HG03066 (cell line): Measurements from ENCODE around the gene LRP1-AS.

Experiments
- ATAC-seq: cut with Tn5 transposase; IDR thresholded peaks from one replicate; pipeline ENCODE4 v1.9.1; 2021; ENCODE audit warnings: low read depth; ENCODE audit not compliant: unreplicated experiment

Gene LRP1-AS

DNA sequence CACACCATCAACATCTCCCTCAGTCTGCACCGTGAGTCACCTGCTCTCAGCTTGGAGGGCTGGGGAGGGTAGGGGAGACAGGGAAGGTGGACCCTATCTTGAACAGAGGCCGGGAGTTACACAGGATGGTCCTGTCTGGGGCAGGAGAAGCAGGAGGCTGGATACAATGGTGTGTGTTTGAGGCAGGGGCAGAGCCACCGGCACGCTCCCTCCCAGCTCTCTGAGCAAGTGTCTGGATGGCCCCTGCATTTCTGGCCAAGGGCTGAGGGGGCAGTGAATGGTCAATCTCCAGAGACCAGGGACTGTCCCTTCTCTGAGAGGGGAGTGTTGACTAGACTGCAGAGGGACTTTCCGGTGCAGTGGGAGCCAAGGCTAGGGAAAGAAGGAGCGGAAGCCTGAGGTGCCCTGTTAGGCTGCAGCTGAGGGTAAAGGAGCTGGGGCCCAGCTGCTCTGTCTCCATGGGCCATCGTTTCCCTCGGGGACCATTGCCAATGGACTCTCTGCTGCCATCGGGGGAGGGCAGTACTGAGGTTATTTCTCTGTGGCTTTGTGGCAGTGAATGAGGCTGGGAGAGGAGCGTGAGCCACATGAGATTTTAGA is 1.9 kb downstream of the LRP1-AS start:
- ATAC-seq = no peak

DNA sequence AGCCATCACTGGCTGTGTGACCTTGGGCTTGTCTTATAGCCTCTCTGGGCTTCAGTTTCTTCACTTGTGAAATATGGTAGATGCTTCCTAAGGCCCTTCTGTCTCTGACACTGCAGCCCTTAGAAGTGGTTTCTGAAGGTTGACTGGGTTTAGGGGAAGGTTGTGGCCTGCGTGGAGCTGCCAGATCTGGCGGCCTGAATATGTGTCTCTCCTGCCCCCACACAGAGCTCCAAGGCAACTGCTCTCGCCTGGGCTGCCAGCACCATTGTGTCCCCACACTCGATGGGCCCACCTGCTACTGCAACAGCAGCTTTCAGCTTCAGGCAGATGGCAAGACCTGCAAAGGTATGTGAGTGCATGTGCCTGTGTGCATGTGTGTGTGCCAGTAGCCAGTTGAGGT is 4.0 kb downstream of the LRP1-AS start:
- ATAC-seq = no peak

DNA sequence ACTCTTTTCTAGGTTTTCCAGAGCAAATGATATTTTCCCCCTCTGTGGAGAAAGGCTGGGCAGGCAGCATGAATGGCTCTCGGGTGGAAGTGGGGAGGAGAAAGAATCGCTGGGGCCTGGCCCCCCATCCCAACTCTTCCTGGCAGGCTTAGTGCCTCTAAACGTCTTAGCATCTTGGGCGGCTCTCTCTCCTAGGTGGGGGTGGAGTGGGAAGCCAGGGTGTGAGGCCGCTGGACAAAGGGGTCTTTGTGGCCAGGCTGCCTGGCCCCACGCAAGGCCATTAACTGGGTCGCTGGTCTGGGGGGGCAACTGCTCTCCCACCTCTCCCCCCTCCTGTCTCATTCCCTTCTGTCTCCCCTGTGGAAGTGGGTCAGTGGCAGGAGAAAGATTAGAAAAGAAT is 4.7 kb downstream of the LRP1-AS start:
- ATAC-seq = no peak

DNA sequence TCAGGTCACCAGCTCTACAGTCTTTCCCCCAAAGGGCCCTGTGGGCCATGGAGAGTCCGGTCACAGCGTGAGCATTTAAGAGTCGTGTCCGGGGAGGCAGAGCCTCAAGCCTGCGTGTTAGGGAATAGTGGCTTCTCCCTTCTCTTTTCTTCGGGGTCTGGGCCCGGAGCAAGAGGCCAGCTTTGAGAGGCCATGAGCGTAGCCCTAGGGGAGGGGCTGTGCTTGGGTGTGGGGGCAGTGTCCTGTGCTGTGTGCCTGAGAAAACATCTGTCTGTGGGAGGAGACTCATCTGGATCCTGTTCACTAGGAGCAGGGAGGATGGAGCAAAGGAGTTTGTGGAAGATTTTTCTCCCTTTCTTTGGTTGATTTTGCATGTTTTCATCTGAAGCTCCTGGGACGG is 5.3 kb downstream of the LRP1-AS start:
- ATAC-seq = no peak

DNA sequence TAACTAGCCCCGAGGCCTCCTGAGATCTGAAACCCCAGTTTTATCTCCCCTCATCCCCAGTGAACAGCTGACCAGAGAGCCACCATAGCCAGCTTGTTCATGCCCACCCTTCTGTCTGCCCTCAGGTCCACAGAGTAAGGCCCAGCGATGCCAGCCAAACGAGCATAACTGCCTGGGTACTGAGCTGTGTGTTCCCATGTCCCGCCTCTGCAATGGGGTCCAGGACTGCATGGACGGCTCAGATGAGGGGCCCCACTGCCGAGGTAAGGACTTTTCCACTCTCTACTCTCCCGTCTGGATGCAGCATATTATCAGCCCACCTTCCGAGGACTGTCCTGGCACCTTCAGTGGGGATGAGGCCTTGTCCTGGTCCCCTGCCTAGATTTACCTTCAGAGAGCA is 6.2 kb downstream of the LRP1-AS start:
- no peak for ATAC-seq

DNA sequence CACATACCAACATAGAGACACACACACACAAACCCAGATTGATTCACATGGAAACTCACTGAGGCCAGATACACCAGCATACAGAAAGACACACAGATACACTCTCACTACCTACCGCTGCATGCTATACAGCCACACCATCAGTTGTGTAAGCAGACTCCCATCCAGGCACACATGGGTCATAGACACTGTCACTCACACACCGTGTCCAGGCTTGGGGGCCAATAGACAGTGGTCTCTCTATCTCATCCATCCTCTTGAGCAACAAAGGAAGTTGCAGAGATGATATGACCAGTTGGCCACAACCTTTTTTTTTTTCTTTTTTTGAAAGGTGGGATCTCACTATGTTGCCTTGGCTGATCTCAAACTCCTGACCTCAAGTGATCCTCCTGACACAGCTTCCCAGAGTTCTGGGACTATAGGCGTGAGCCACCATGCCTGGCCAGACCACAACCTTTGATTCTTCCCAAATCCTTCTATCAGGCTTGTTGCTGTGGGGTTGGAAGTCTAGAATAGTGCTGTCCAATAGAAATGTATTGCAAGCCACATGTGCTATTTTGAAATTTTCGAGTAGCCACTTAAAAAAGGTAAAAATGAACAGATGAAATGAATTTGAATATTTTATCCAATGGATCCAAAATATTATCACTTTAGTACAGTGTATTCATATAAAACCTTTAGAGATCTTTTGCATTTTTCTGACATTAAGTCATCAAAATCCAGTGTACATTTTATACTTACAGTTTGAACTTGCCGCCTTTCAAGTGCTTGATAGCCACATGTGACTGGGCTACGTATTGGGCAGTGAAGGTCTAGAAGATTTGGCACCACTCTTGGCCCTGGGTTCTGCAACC is 7.4 kb downstream of the LRP1-AS start:
- no peak for ATAC-seq

DNA sequence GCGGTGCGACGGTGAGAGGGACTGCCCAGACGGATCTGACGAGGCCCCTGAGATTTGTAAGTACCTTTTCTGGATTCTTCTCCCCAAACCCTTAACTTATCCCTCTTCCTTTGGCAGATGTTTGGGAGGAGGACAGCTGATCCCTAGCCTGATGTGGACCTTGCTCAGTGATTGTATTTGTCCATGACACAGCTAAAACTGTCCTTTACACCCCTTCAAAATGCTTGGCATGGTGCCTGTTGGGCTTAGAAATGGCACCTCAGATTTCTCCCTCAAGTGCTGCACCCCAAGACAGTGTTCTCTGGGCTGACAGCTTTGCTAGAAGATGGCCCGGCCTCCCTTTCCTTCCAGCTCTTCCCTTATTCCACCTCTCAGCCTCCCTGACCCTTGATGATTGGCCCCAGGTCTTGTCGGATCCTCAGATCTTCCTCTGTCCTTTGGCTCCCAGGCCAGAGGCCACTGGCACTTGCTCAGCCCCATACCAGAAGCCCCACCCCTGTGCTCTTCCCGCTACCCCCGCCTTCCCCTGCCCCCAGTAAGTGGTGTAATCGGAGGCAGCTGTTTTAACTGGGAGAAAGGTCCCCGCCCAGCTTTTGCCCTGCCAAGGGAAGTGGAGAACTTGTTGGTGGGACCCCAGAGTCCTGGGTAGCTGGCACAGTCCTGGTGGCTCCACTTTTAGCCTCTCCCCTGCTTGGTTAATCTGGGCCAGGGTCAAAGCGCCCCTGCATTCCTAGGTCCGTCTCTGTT is 8.7 kb downstream of the LRP1-AS start:
- no peak for ATAC-seq

DNA sequence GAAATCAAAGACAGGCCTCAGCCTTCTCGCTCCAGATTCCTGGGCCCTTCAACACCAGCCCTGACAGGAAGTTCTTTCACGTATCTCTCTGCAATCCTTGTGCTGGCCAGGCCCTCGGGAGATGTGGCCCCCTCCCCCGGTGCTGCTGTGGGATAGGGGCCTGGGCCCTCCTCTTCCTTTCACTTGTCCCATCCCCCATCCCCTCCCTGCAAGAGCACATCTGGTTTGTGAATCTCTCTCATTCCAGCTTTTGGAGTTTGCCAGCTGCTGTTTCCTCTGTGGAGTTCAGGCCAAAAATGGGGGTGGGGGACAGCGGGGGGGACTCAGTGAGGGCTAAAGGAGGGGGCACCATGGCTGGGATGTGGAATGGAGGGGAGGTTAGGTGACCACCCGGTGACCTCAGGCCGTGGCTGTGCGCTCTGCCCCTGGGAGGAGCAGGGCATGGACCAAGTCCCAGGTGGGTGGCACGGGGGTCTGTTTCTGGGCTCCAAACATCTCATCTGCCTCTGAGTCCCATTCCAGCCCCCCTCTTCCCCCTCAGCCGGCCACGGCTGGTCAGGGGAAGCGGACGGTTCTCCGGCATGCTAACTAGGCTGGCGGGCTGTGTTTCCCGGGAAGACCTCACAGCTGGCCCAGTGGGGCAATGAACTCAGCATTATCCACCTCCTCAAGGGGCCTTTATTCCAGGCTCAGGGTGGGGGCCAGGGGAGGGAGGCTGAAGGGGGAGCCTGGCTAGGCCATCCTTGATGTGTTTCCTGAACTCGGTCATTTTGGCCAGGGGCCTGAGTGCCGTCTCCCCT is 11.7 kb downstream of the LRP1-AS start:
- no peak for ATAC-seq

DNA sequence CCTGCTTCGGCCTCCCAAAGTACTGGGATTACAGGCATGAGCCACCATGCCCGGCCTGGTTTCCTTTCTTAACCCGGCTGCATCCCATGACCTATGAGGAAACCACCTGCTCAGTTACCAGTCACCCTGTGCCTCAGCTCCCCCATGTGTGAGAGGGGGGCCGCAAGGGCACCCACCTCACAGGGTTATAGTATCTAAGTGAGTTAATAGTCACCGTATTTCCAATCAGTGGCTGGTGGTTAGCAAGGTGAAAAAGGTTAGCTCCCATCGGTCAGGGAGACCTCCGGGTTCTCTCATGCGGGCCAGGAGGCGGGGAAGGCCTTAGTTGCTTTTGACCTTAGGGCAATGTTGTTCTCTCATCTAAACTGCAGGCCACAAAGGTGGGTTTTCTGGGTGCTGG is 12.5 kb downstream of the LRP1-AS start:
- ATAC-seq = no peak

DNA sequence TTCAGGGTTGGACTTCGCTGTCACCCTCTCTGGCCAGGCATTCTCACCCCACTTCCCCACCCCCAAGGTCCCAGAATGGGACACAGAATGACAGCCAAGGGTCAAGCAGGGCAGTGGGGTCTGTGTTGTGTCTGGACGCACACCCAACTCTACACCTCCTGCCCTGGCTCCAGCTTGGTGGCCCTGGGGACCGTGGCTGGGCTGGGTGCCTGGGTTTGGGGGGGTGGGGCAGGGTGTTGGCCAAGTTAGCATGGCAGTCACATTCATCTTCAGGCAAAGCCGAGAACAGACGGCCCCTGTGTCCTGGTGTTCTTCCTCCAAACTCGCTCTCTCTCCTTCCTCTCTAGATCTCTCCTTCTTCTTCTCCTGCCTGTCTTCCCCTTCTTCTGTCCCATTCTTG is 13.5 kb downstream of the LRP1-AS start:
- ATAC-seq = no peak

DNA sequence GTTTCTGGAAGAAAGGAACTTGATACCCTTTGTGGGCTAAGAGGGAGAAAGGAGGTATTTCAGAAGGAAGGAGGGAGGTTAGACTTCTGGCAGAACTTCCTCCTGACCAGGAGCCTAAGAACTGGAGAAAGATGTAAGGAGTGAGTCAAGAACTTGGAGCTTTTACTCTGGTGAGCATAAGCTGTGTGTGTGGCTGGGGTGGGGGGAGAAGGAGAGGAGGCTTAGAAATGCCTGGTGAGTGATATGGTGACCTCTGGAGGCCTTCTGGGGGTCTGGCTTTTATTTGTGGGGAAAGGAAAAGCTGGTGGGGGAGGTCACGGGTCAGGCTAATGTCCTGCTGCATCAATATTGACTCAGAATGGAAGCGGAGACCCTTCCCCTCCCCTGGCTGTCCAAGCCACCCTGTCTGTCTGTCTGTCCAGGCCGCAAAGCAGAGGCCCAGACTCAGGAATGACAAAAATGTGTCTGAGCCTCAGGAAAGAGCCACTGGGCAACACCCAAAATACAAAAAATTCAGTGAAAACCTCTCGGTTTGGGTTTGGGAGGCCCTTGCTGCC is 14.3 kb downstream of the LRP1-AS start:
- no peak for ATAC-seq

DNA sequence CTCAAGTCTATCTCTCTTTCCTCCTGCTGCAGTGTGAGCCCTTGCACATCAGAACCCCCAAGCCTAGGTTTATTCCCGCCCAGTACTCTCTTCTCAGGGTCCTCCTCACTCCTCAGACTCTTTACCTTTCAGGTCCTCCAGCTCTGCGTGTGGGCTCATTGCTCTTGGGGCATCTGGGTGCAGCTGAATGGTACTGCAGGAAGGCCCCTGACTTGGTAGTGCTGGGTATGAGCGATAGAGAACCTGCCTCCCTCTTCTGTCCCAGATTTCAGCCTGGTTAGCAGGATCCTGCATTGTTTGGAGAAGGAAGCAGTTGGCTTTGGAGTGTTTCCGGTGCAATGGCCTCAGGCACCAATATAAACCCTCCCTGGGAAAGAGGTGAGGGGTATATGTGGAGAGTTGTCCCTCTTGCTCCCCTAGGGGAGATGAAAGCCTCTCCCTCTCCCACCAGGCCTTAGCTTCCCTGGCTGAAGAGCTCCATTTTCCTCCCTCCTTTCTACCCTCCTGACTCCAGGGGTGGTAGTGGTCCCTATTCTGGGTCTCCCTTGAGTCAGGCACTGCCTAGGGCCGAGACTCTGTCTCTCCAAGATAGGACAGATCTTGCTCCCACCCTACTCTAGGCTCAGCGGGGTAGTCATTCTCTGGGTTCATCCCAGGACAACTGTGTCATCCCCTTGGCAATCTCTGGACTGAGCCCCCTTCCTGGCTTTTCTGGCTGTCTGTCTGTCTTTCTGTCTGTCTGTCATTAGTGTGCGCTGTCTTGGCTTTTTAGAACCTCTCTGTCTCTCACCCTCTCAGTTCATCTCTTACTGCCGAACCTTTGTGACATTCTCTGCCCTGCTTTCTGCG is 15.3 kb downstream of the LRP1-AS start:
- ATAC-seq = no peak

DNA sequence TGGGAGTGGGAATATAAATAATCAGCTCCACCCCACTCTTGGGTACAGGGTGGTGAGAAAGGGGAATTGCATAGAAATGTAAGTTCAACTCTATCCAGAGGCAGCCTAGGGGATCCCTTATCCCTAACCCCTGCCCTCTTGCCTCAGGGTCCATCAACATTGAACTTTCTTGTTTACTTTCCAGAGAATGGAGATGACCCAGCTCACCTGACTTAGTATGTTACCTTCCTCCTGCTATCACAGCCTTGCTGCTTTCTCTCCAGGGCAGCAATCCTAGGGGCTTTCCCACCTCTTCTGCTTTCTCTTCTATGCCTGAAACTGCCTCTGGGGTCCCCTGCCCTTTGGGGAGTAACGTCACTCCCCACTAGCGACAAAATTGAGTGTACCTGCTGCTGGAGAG is 16.5 kb downstream of the LRP1-AS start:
- ATAC-seq = no peak

DNA sequence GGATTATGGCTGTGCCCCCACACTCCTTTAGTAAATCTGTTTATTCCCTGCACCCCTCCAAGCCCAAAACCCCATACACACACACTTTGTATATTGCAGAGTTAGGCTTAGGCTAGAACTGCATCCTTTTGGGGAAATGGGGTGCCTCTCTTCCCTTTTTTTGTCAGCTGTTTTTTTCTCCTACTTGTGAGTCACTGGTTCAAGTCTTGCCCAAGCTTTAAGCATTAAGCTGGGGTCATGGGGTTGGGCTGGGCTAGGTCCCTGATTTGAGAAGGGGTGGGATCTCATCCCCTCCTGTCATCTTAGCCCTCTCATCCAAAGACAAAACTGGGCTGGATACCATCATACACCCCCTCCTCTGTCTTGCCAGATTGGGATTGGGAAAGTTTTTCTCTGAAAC is 17.5 kb downstream of the LRP1-AS start:
- no peak for ATAC-seq

DNA sequence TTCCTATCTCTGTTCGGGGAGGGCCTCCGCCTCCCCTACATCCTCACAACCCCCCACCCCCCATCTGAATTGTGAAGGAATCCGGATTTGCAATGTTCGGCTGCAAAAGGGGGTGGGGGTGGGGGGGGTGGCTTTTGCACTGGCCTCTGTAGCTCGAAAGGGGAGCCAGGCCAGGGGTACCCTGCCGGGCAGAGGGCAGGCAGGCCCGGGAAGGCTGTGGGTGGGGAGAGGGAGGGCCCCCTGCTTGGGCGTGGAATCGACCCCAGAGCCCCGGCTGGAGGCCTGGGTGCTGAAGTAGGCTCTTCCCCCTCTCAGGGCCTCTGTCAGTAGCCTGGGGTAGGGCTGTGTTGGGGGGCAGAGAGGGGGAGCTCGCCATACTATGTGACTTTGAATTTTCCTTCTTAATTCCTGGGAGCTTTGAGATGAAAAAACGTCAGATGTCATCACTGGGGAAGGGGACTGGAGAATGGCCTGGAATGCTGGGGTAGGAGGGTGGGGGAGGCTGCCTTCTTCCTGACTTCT is 18.0 kb downstream of the LRP1-AS start:
- ATAC-seq = no peak

DNA sequence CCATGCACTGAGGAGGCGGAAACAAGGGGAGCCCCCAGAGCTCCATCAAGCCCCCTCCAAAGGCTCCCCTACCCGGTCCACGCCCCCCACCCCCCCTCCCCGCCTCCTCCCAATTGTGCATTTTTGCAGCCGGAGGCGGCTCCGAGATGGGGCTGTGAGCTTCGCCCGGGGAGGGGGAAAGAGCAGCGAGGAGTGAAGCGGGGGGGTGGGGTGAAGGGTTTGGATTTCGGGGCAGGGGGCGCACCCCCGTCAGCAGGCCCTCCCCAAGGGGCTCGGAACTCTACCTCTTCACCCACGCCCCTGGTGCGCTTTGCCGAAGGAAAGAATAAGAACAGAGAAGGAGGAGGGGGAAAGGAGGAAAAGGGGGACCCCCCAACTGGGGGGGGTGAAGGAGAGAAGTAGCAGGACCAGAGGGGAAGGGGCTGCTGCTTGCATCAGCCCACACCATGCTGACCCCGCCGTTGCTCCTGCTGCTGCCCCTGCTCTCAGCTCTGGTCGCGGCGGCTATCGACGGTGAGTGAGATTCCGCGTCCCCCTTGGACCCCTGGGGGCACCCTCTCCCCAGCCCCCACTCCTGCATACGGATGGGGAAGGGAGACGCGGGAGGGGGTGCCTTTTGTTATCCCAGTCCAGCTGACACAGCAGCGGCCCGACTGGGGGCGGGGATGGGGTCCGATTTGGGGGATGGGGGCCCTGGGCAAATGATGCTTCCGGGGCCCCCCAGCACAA is 18.7 kb downstream of the LRP1-AS start:
- ATAC-seq = no peak

DNA sequence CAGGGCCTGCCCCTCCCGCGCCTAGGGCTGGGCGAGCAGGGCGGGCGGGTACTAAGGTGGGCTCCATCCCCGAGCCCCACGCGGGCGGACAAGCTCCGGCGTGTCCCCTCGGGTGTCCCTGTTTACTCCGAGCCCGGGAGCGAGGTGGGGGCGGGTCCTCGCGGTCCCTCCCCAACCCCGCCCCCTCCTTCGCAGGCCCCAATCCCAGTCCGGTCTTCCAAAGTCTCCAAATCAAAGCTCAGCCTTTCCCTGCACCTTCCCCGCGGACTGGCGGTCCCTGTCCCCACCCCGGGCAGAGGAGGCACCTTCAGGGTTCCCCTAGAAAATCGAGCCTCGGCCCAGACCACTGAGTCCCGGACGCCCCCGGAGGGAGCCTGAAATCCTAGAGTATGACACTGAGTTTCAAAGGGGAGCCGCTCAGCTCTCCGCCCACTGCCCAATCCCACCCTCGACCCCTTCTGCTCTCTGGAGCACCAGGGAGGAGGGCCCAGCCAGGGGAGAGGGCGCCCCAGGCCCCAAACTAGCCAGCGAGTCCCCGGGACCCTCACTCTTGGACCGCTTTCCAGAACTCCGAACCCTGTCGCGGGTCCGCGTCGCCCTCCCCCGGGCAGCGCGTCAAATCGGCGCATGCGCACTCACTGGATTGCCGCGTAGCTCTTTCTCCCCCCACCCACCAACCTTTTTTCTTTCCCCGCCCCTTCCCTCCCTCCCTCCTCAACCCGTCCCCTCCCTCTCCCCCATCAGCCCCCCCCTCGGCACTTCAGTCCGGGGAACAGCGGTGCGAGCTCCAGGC is 19.5 kb downstream of the LRP1-AS start, which contains the start of gene LRP1:
TSS of gene LRP1 (plus strand) at position 758 of the 793 bp plus-strand sequence. CDS start 482 bp downstream, outside the sequence.
- ATAC-seq = peak; percentile 34
